Forelimb muscle (tissue), 1 donor: ENCODE results near the gene LITAFD. TPM values are rescaled to one million over a fixed set of nuclear protein-coding genes. Genes with fewer than 3 reads are reported as not detected.
"Not testable (repeated sequence)": the region's sequence is repeated elsewhere in the genome, so short reads cannot be mapped to it uniquely, and the experiment has no call there.

Experiments
- DNase-seq: peaks from one replicate; pipeline ENCODE4 v3.0.0-alpha.2; 2013; ENCODE audit warnings: low read depth
- polyA plus RNA-seq: library from polyadenylated mRNA; unstranded; fragments of 120-200 nt; gene quantifications from one replicate; pipeline ENCODE4 v1.2.1, GENCODE V29; 2013; ENCODE audit not compliant: insufficient read length

Gene LITAFD
- polyA plus RNA-seq, 1 donor, result not detected

GRCh38 chr16:8872967-8873865 is 8.9 kb upstream of the LITAFD start:
- no peak for DNase-seq

- not testable (repeated sequence) for DNase-seq
These were observed 8.3 kb upstream of the LITAFD start for GRCh38 chr16:8873866-8874195.

GRCh38 chr16:8874388-8874787 is 7.8 kb upstream of the LITAFD start:
- no peak for DNase-seq

- not testable (repeated sequence) for DNase-seq
These were observed 6.8 kb upstream of the LITAFD start for GRCh38 chr16:8875317-8875716.

GRCh38 chr16:8877894-8878522 is 4.1 kb upstream of the LITAFD start:
- DNase-seq, result no peak

GRCh38 chr16:8878523-8878911 is 3.6 kb upstream of the LITAFD start:
- no peak for DNase-seq

- DNase-seq, result no peak
These were observed 1.2 kb upstream of the LITAFD start for GRCh38 chr16:8880839-8881510.

GRCh38 chr16:8882725-8883377 is 700 bp downstream of the LITAFD start:
- no peak for DNase-seq

- DNase-seq, result no peak
These were observed 3.8 kb downstream of the LITAFD start for GRCh38 chr16:8885674-8886592.

- no peak for DNase-seq
These were observed 4.7 kb downstream of the LITAFD start for GRCh38 chr16:8886593-8887430.

GRCh38 chr16:8887431-8887765 is 5.2 kb downstream of the LITAFD start:
- DNase-seq, result no peak

GRCh38 chr16:8887952-8888560 is 5.9 kb downstream of the LITAFD start:
- no peak for DNase-seq

- no peak for DNase-seq
These were observed 7.1 kb downstream of the LITAFD start for GRCh38 chr16:8888951-8889892.

- DNase-seq, result no peak
These were observed 7.9 kb downstream of the LITAFD start for GRCh38 chr16:8889893-8890548.

- no peak for DNase-seq
These were observed 8.4 kb downstream of the LITAFD start for GRCh38 chr16:8890549-8890921.

- no peak for DNase-seq
These were observed 10.0 kb downstream of the LITAFD start for GRCh38 chr16:8892101-8892575.

- no peak for DNase-seq
These were observed 11.3 kb downstream of the LITAFD start for GRCh38 chr16:8893426-8893825.
